ENCODE data around the gene CTAG1A.
"Not testable (repeated sequence)": the region's sequence is repeated elsewhere in the genome, so short reads cannot be mapped to it uniquely, and the experiment has no call there.

DNA sequence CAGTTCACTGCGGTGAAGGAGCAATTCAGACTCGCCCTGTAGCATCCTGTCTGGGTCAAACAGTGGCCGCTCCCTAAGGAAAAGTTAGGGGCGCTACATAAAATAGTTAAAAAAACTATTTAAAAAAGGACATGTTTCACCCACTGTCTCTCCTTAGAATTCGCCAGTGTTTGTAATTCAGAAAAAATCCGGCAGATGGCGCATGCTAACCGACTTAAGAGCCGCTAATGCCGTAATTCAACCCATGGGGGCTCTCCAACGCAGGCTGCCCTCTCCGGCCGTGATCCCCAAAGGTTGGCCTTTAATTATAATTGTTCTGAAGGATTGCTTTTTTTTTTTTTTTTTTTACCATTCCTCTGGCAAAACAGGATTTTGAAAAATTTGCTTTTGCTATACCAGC is 5.5 kb downstream of the CTAG1A start:
- TF ChIP-seq, protein P1, sequence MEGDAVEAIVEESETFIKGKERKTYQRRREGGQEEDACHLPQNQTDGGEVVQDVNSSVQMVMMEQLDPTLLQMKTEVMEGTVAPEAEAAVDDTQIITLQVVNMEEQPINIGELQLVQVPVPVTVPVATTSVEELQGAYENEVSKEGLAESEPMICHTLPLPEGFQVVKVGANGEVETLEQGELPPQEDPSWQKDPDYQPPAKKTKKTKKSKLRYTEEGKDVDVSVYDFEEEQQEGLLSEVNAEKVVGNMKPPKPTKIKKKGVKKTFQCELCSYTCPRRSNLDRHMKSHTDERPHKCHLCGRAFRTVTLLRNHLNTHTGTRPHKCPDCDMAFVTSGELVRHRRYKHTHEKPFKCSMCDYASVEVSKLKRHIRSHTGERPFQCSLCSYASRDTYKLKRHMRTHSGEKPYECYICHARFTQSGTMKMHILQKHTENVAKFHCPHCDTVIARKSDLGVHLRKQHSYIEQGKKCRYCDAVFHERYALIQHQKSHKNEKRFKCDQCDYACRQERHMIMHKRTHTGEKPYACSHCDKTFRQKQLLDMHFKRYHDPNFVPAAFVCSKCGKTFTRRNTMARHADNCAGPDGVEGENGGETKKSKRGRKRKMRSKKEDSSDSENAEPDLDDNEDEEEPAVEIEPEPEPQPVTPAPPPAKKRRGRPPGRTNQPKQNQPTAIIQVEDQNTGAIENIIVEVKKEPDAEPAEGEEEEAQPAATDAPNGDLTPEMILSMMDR (IDR thresholded peaks at IDR 0.05; ENCODE audit: insufficient read depth, low read length, poor library complexity, severe bottlenecking) = not testable (repeated sequence)
- TF ChIP-seq EZH2phosphoT487 (conservative IDR thresholded peaks at IDR 0.05; ENCODE audit: low read length) = not testable (repeated sequence)
